DMS79 (cell line): ENCODE results near the gene RAB28.
A peak's percentile ranks its signal among the peaks of the same experiment; 100 is the strongest.

Experiments used
- DNase-seq: peaks from one replicate; lab custom pipeline; 2025; lab: John Stamatoyannopoulos, UW

RAB28 gene

GRCh38 chr4:13509442-13509841 lies 25.3 kb upstream of the RAB28 start:
- DNase-seq = no peak

- no peak for DNase-seq
Measured at GRCh38 chr4:13504374-13504773, 20.2 kb upstream of the RAB28 start.

GRCh38 chr4:13498469-13498868 lies 14.3 kb upstream of the RAB28 start:
- no peak for DNase-seq

GRCh38 chr4:13496605-13497004 lies 12.5 kb upstream of the RAB28 start:
- DNase-seq = no peak

GRCh38 chr4:13495753-13496152 lies 11.6 kb upstream of the RAB28 start:
- no peak for DNase-seq

- DNase-seq = no peak
Measured at GRCh38 chr4:13493793-13494192, 9.7 kb upstream of the RAB28 start.

- no peak for DNase-seq
Measured at GRCh38 chr4:13492747-13493146, 8.6 kb upstream of the RAB28 start.

- DNase-seq = no peak
Measured at GRCh38 chr4:13484749-13485221, 645 bp upstream of the RAB28 start.

GRCh38 chr4:13483768-13484121 lies 395 bp downstream of the RAB28 start:
- peak; percentile 16 for DNase-seq

- peak; percentile 1 for DNase-seq
Measured at GRCh38 chr4:13483136-13483767, 888 bp downstream of the RAB28 start.

GRCh38 chr4:13481569-13481968 lies 2.6 kb downstream of the RAB28 start:
- DNase-seq = no peak

- no peak for DNase-seq
Measured at GRCh38 chr4:13478707-13479106, 5.4 kb downstream of the RAB28 start.

- DNase-seq = no peak
Measured at GRCh38 chr4:13478131-13478530, 6.0 kb downstream of the RAB28 start.

GRCh38 chr4:13476915-13477314 lies 7.2 kb downstream of the RAB28 start:
- no peak for DNase-seq

GRCh38 chr4:13476152-13476551 lies 8.0 kb downstream of the RAB28 start:
- no peak for DNase-seq

- no peak for DNase-seq
Measured at GRCh38 chr4:13471400-13471799, 12.7 kb downstream of the RAB28 start.

- no peak for DNase-seq
Measured at GRCh38 chr4:13470379-13470778, 13.8 kb downstream of the RAB28 start.

GRCh38 chr4:13464973-13465372 lies 19.2 kb downstream of the RAB28 start:
- DNase-seq = no peak

GRCh38 chr4:13464543-13464942 lies 19.6 kb downstream of the RAB28 start:
- no peak for DNase-seq

- DNase-seq = no peak
Measured at GRCh38 chr4:13461191-13461905, 22.8 kb downstream of the RAB28 start.

GRCh38 chr4:13455411-13455810 lies 28.7 kb downstream of the RAB28 start:
- DNase-seq = no peak

- no peak for DNase-seq
Measured at GRCh38 chr4:13454786-13455185, 29.4 kb downstream of the RAB28 start.

- DNase-seq = no peak
Measured at GRCh38 chr4:13452927-13453579, 31.1 kb downstream of the RAB28 start.
